HCT116 (cell line): ENCODE results near the gene TMEM45A. TPM values are rescaled to one million over a fixed set of nuclear protein-coding genes. Genes with fewer than 3 reads are reported as not detected.

Source experiments
- ATAC-seq: fragments of 200-7000 bp; cut with Tn5 transposase; 2 replicates; pipeline ENCODE4 v1.9.1; 2020; ENCODE audit warnings: mild to moderate bottlenecking, moderate library complexity
- BruUV-seq: library from RNA; stranded (reverse); fragments of 400-500 nt; replicated peaks from 2 replicates; lab custom pipeline; 2021; lab: Mats Ljungman, UMichigan
- CTCF ChIA-PET: fragments of 300-600 bp; sonication (Branson Sonifier 250); formaldehyde crosslinking; loops from one replicate; lab custom pipeline; 2021; ENCODE audit warnings: antibody characterized with exemption; lab: Charles Lee
- POLR2A ChIA-PET: fragments of 300-600, 350-600 bp; sonication (Branson Sonifier 250); formaldehyde crosslinking; loops from one replicate; lab custom pipeline; 2021; ENCODE audit warnings: antibody characterized with exemption; lab: Charles Lee
- RAD21 ChIA-PET, 2 experiments: fragments of 300-600 bp; sonication (Branson Sonifier 250); formaldehyde crosslinking; loops; one replicate each; lab custom pipeline; 2023; ENCODE audit warnings: low total read pairs in 2 of 2; ENCODE audit not compliant: uncharacterized antibody in 2 of 2, unreplicated experiment in 2 of 2, low non-redundant PET in 1 of 2; lab: Charles Lee
- DNase-seq: peaks from one replicate; pipeline ENCODE4 v3.0.0-alpha.2; 2010; ENCODE audit warnings: low read depth, low spot score
- H2AFZ ChIP-seq: fragments of 200-600 bp; shearing (Covaris generic), sonication (generic); 2 replicates; pipeline ENCODE4 v1.6.1; 2017; ENCODE audit warnings: low read depth, mixed run types, mixed read lengths, antibody characterized with exemption, low read length; ENCODE audit not compliant: poor library complexity, severe bottlenecking
- H3K27ac ChIP-seq: 2 replicates; pipeline ENCODE4 v1.5.1; 2012; ENCODE audit warnings: low read depth, low read length
- H3K27me3 ChIP-seq: fragments of 200-600 bp; sonication (generic); 2 replicates; pipeline ENCODE4 v1.6.1; 2016; ENCODE audit warnings: mixed run types, low read length, mixed read lengths; ENCODE audit not compliant: insufficient read depth
- H3K36me3 ChIP-seq, 2 experiments: fragments of 200-500 bp in 1 of 2; fragments of 200-600 bp in 1 of 2; sonication (Bioruptor generic) in 1 of 2; sonication (generic) in 1 of 2; 2 replicates each; pipeline versions ENCODE4 v1.5.1 to v1.6.1; 2014 to 2016; ENCODE audit warnings: low read length in 2 of 2, inconsistent platforms in 1 of 2, mixed read lengths in 1 of 2, mixed run types in 1 of 2; ENCODE audit not compliant: insufficient read depth in 2 of 2, control insufficient read depth in 1 of 2
- H3K4me1 ChIP-seq, 2 experiments: fragments of 200-600 bp in 1 of 2; sonication (generic) in 1 of 2; 2 replicates each; pipeline versions ENCODE4 v1.5.1 to v1.6.1; 2012 to 2017; ENCODE audit warnings: low read length in 2 of 2, inconsistent platforms in 1 of 2, mild to moderate bottlenecking in 1 of 2, mixed read lengths in 1 of 2, mixed run types in 1 of 2, moderate library complexity in 1 of 2; ENCODE audit not compliant: insufficient read depth in 2 of 2, control insufficient read depth in 1 of 2
- H3K4me2 ChIP-seq: fragments of 200-600 bp; sonication (generic); 2 replicates; pipeline ENCODE4 v1.6.1; 2017; ENCODE audit warnings: mixed run types, low read length, mixed read lengths
- H3K4me3 ChIP-seq, 2 experiments: fragments of 200-600 bp in 1 of 2; sonication (generic) in 1 of 2; replicated peaks in 1 of 2; 2 replicates each; pipeline ENCODE4 v1.5.1; 2011 to 2016; ENCODE audit warnings: low read length in 2 of 2, control low read depth in 1 of 2, low read depth in 1 of 2, mild to moderate bottlenecking in 1 of 2, mixed read lengths in 1 of 2, mixed run types in 1 of 2
- H3K79me2 ChIP-seq: fragments of 200-600 bp; sonication (generic); 2 replicates; pipeline ENCODE4 v1.6.1; 2017; ENCODE audit warnings: mild to moderate bottlenecking, mixed run types, low read length, moderate library complexity, mixed read lengths; ENCODE audit not compliant: insufficient read depth
- H3K9ac ChIP-seq: fragments of 200-600 bp; sonication (generic); 2 replicates; pipeline ENCODE4 v1.6.1; 2016; ENCODE audit warnings: low read length, mixed read lengths
- H3K9me2 ChIP-seq: fragments of 200-600 bp; sonication (generic), shearing (Covaris generic); 2 replicates; pipeline ENCODE4 v1.6.1; 2017; ENCODE audit warnings: mixed run types, mild to moderate bottlenecking, moderate library complexity; ENCODE audit not compliant: insufficient read depth
- H3K9me3 ChIP-seq, 2 experiments: fragments of 200-500 bp in 1 of 2; fragments of 200-600 bp in 1 of 2; sonication (Bioruptor generic) in 1 of 2; sonication (generic) in 1 of 2; 2 replicates each; pipeline ENCODE4 v1.6.1; 2014 to 2017; ENCODE audit warnings: low read length in 2 of 2, mixed read lengths in 2 of 2, inconsistent platforms in 1 of 2, low read depth in 1 of 2, mild to moderate bottlenecking in 1 of 2, mixed run types in 1 of 2, moderate library complexity in 1 of 2; ENCODE audit not compliant: control insufficient read depth in 1 of 2, insufficient read depth in 1 of 2
- H4K20me1 ChIP-seq: fragments of 200-600 bp; sonication (generic), shearing (Covaris generic); 2 replicates; pipeline ENCODE4 v1.6.1; 2017; ENCODE audit warnings: mixed run types, mild to moderate bottlenecking, moderate library complexity; ENCODE audit not compliant: insufficient read depth
- CEBPB ChIP-seq: IDR thresholded peaks from 2 replicates; pipeline ENCODE4 v1.6.1; 2012; ENCODE audit warnings: low read depth
- ELF1 ChIP-seq: IDR thresholded peaks from 2 replicates; pipeline ENCODE4 v1.6.1; 2012; ENCODE audit warnings: low read depth, borderline replicate concordance
- EZH2phosphoT487 ChIP-seq: fragments of 200-600 bp; IDR thresholded peaks from 2 replicates; pipeline ENCODE4 v1.6.1; 2018; ENCODE audit warnings: antibody characterized with exemption, borderline replicate concordance
- FOSL1 ChIP-seq: IDR thresholded peaks from 2 replicates; pipeline ENCODE4 v1.6.1; 2012; ENCODE audit warnings: low read depth
- MAX ChIP-seq: IDR thresholded peaks from 2 replicates; pipeline ENCODE4 v1.6.1; 2012
- POLR2A ChIP-seq: IDR thresholded peaks from 2 replicates; pipeline ENCODE4 v1.7.0; 2011; ENCODE audit warnings: borderline replicate concordance; ENCODE audit not compliant: insufficient read depth, insufficient read length; ENCODE audit errors: extremely low read depth
- POLR2AphosphoS5 ChIP-seq: IDR thresholded peaks from 2 replicates; pipeline ENCODE4 v1.6.1; 2011; ENCODE audit warnings: mild to moderate bottlenecking, low read depth, low read length, moderate library complexity
- RAD21 ChIP-seq: IDR thresholded peaks from 2 replicates; pipeline ENCODE4 v1.6.1; 2012; ENCODE audit warnings: low read depth, mild to moderate bottlenecking
- REST ChIP-seq: IDR thresholded peaks from 2 replicates; pipeline ENCODE4 v1.6.1; 2012; ENCODE audit warnings: low read depth
- SIN3A ChIP-seq: IDR thresholded peaks from 2 replicates; pipeline ENCODE4 v1.6.1; 2012; ENCODE audit warnings: low read depth
- SRF ChIP-seq: IDR thresholded peaks from 2 replicates; pipeline ENCODE4 v1.6.1; 2012; ENCODE audit warnings: low read depth
- TCF7L2 ChIP-seq: IDR thresholded peaks from 2 replicates; pipeline ENCODE4 v1.7.0; 2011; ENCODE audit warnings: borderline replicate concordance, inconsistent platforms; ENCODE audit not compliant: insufficient read depth, insufficient read length; ENCODE audit errors: extremely low read depth
- YY1 ChIP-seq: IDR thresholded peaks from 2 replicates; pipeline ENCODE4 v1.6.1; 2011; ENCODE audit warnings: low read length, low read depth, moderate library complexity, mild to moderate bottlenecking; ENCODE audit not compliant: insufficient replicate concordance; ENCODE audit errors: extremely low read depth
- ZBTB33 ChIP-seq: IDR thresholded peaks from 2 replicates; pipeline ENCODE4 v1.6.1; 2011; ENCODE audit warnings: mild to moderate bottlenecking, low read length, moderate library complexity; ENCODE audit not compliant: insufficient replicate concordance; ENCODE audit errors: extremely low read depth
- ZFX ChIP-seq: fragments of 450-650 bp; IDR thresholded peaks from 2 replicates; pipeline ENCODE4 v1.6.1; 2017
- intact Hi-C: fragments of 100-400 bp; cut with micrococcal nuclease; formaldehyde crosslinking; loops from 2 replicates; pipeline ENCODE4 v1.10.0; 2022
- total RNA-seq: library from RNA; stranded (reverse); gene quantifications from one replicate; pipeline ENCODE4 v1.2.1, GENCODE V29; 2021; ENCODE audit not compliant: unreplicated experiment
- TF ChIP-seq, protein P1 (sequence below), 3 experiments: fragments of 200-600 bp in 1 of 3; sonication (generic) in 1 of 3; IDR thresholded peaks in 2 of 3; conservative IDR thresholded peaks in 1 of 3; 2 replicates each; pipeline ENCODE4 v1.5.1; 2012 to 2017; ENCODE audit warnings: low read depth in 2 of 3, low read length in 2 of 3, antibody characterized with exemption in 1 of 3, borderline replicate concordance in 1 of 3, control low read depth in 1 of 3, mild to moderate bottlenecking in 1 of 3, mixed read lengths in 1 of 3, mixed run types in 1 of 3, moderate library complexity in 1 of 3; ENCODE audit not compliant: insufficient read depth in 1 of 3

The TMEM45A gene
- total RNA-seq, 1 experiment from 2014 or later: 5.0 TPM

DNA sequence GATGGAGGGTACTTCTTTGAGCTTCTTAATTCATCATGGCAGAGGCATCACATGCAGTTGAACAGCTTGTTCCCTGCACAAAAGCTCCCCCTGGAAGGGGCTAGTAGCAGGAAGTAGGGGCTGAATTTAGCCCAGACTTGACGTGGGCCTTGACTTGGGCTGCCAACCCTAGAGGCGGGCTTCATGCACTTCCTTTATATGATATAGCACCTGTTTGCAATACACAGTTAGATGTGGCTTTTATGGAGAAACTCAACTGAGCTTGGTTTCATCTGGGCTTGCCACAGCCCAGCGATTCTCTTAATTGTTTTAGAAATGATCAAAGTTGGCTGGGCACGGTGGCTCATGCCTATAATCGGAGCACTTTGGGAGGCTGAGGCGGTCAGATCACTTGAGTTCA, 83.3 kb downstream of the TMEM45A start:
- Histone ChIP-seq H3K27ac (no peak overlapping the region), H3K9ac (no peak overlapping the region), H3K4me1 (no peaks in the 10 kb centered on the region), H3K27me3 (no peaks in the 10 kb centered on the region), H3K4me3 (no peak overlapping the region), H3K9me2 (no peaks in the 10 kb centered on the region)
- ATAC-seq: no peak
- BruUV-seq: no TSS peak
- intact Hi-C loops: no loop called here
- ChIA-PET POLR2A (no interaction called here), CTCF (interaction anchor here (0.7 kb wide), 1 partner anchor 14 kb away, joined by 3 read pairs; no protein-coding TSS in a partner anchor)
- TF ChIP-seq ELF1 (no peak), FOSL1 (no peak), CEBPB (no peak), ZFX (no peak), MAX (no peak), YY1 (no peak), SIN3A (no peak), SRF (no peak), RAD21 (no peak), ZBTB33 (no peak), POLR2A (no peak), EZH2phosphoT487 (no peak), POLR2AphosphoS5 (no peak), TCF7L2 (no peak), REST (no peak)
- TF ChIP-seq, protein P1, sequence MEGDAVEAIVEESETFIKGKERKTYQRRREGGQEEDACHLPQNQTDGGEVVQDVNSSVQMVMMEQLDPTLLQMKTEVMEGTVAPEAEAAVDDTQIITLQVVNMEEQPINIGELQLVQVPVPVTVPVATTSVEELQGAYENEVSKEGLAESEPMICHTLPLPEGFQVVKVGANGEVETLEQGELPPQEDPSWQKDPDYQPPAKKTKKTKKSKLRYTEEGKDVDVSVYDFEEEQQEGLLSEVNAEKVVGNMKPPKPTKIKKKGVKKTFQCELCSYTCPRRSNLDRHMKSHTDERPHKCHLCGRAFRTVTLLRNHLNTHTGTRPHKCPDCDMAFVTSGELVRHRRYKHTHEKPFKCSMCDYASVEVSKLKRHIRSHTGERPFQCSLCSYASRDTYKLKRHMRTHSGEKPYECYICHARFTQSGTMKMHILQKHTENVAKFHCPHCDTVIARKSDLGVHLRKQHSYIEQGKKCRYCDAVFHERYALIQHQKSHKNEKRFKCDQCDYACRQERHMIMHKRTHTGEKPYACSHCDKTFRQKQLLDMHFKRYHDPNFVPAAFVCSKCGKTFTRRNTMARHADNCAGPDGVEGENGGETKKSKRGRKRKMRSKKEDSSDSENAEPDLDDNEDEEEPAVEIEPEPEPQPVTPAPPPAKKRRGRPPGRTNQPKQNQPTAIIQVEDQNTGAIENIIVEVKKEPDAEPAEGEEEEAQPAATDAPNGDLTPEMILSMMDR (IDR thresholded peaks at IDR 0.05 in 2 of 3, conservative IDR thresholded peaks at IDR 0.05 in 1 of 3; ENCODE audit: borderline replicate concordance in 1 of 3, insufficient read depth in 1 of 3, low read depth in 2 of 3, low read length in 2 of 3): no peak
- TF ChIP-seq, all 23 proteins: peak for 0
- Histone ChIP-seq H3K79me2 (no peaks in the 10 kb centered on the region), H3K36me3 (no peaks in the 10 kb centered on the region), H2AFZ (no peak overlapping the region), H3K9me3 (no peaks in the 10 kb centered on the region), H3K4me2 (no peak overlapping the region), H4K20me1 (no peaks in the 10 kb centered on the region)
- RAD21 ChIA-PET: no interaction called here
- DNase-seq: no peak
